NCI-H2196 (cell line): Measurements from ENCODE around the gene ZNF649.

Experiments used
- DNase-seq: peaks from one replicate; lab custom pipeline; 2025; ENCODE audit not compliant: unreplicated experiment; lab: John Stamatoyannopoulos, UW

The ZNF649 gene

GRCh38 chr19:51889934-51890333, 14.9 kb downstream of the ZNF649 start:
- no peak for DNase-seq

- no peak for DNase-seq
These were observed 17.0 kb downstream of the ZNF649 start, which contains the start of gene ZNF577 for GRCh38 chr19:51887522-51888498. Gene ZNF577, minus strand, starts transcription at chr19:51887951. Its CDS starts 7,569 bp downstream, at chr19:51880382.

- DNase-seq = no peak
These were observed 20.1 kb downstream of the ZNF649 start for GRCh38 chr19:51884713-51885112.

- no peak for DNase-seq
These were observed 22.3 kb downstream of the ZNF649 start for GRCh38 chr19:51882518-51882917.

GRCh38 chr19:51873097-51873496, 31.7 kb downstream of the ZNF649 start:
- no peak for DNase-seq

- no peak for DNase-seq
These were observed 42.8 kb downstream of the ZNF649 start for GRCh38 chr19:51861870-51862622.
